Endothelial cell of umbilical vein (primary cell): Measurements from ENCODE around the gene KRTAP1-3. TPM values are rescaled to one million over a fixed set of nuclear protein-coding genes. Genes with fewer than 3 reads are reported as not detected.

Source experiments
- BruUV-seq: library from RNA; stranded (reverse); fragments of 400-500 nt; replicated peaks from 2 replicates; lab custom pipeline; 2021; lab: Mats Ljungman, UMichigan
- CTCF ChIA-PET: fragments of 300-600, 350-600 bp; sonication (Branson Sonifier 250); formaldehyde crosslinking; loops from one replicate; lab custom pipeline; 2021; ENCODE audit warnings: antibody characterized with exemption, inconsistent platforms; lab: Charles Lee
- POLR2A ChIA-PET: fragments of 300-600, 350-600 bp; sonication (Branson Sonifier 250); formaldehyde crosslinking; loops from one replicate; lab custom pipeline; 2021; ENCODE audit warnings: antibody characterized with exemption, inconsistent platforms; lab: Charles Lee
- DNase-seq: peaks from one replicate; pipeline ENCODE4 v3.0.0-alpha.2; 2011; ENCODE audit warnings: low read depth, low spot score
- FAIRE-seq: peaks from 2 replicates; lab custom pipeline; 2011; peaks lifted over from hg19 to GRCh38; lab: Jason Lieb, UNC
- H2AFZ ChIP-seq: 2 replicates; pipeline ENCODE4 v1.6.0; 2012; ENCODE audit warnings: low read depth, low read length, control low read depth, inconsistent platforms
- H3K27ac ChIP-seq: 2 replicates; pipeline ENCODE4 v1.5.1; 2011; ENCODE audit warnings: low read depth, mild to moderate bottlenecking, control low read depth, low read length, moderate library complexity; ENCODE audit not compliant: insufficient read depth
- H3K27me3 ChIP-seq, 2 experiments: 2 replicates each; pipeline versions ENCODE4 v1.6.0 to v1.6.1; 2011; ENCODE audit warnings: low read length in 2 of 2, mixed read lengths in 1 of 2; ENCODE audit not compliant: control insufficient read depth in 2 of 2, insufficient read depth in 2 of 2
- H3K36me3 ChIP-seq, 2 experiments: 2 replicates in 1 of 2; 3 replicates in 1 of 2; pipeline ENCODE4 v1.5.1; 2011; ENCODE audit warnings: low read length in 2 of 2, mild to moderate bottlenecking in 1 of 2, moderate library complexity in 1 of 2; ENCODE audit not compliant: control insufficient read depth in 2 of 2, insufficient read depth in 2 of 2; ENCODE audit errors: extremely low read depth in 1 of 2
- H3K4me1 ChIP-seq: 3 replicates; pipeline ENCODE4 v1.5.1; 2011; ENCODE audit warnings: mild to moderate bottlenecking, low read length; ENCODE audit not compliant: control insufficient read depth, insufficient read depth; ENCODE audit errors: extremely low read depth
- H3K4me2 ChIP-seq: 2 replicates; pipeline ENCODE4 v1.6.1; 2011; ENCODE audit warnings: low read length, control low read depth, mixed read lengths; ENCODE audit not compliant: insufficient read depth
- H3K4me3 ChIP-seq, 3 experiments: fragments of 200-600 bp in 1 of 3; sonication (generic), shearing (Covaris generic) in 1 of 3; replicated peaks in 1 of 3; 2 replicates each; pipeline ENCODE4 v1.5.1; 2011 to 2016; ENCODE audit warnings: control low read depth in 3 of 3, low read length in 3 of 3, mild to moderate bottlenecking in 2 of 3, inconsistent platforms in 1 of 3, low read depth in 1 of 3, moderate library complexity in 1 of 3; ENCODE audit not compliant: insufficient read depth in 1 of 3
- H3K79me2 ChIP-seq: 2 replicates; pipeline ENCODE4 v1.6.0; 2012; ENCODE audit warnings: low read length, inconsistent platforms; ENCODE audit not compliant: control insufficient read depth, insufficient read depth
- H3K9ac ChIP-seq: replicated peaks from 2 replicates; pipeline ENCODE3; 2011; ENCODE audit warnings: low read length, control low read depth; ENCODE audit not compliant: insufficient read depth; ENCODE audit errors: extremely low read depth
- H3K9me1 ChIP-seq: replicated peaks from 3 replicates; pipeline ENCODE4 v1.6.0; 2011; ENCODE audit warnings: mild to moderate bottlenecking, low read length; ENCODE audit not compliant: control insufficient read depth, insufficient read depth; ENCODE audit errors: extremely low read depth
- H3K9me3 ChIP-seq: replicated peaks from 2 replicates; pipeline ENCODE4 v1.5.1; 2012; ENCODE audit warnings: low read length, inconsistent platforms; ENCODE audit not compliant: control insufficient read depth, insufficient read depth
- H4K20me1 ChIP-seq: replicated peaks from 2 replicates; pipeline ENCODE3; 2011; ENCODE audit warnings: mild to moderate bottlenecking, low read length; ENCODE audit not compliant: control insufficient read depth, insufficient read depth; ENCODE audit errors: extremely low read depth
- CTCF ChIP-seq, 2 donors: IDR thresholded peaks; 1 replicate in 1 of 2; 2 replicates in 1 of 2; pipeline ENCODE4 v1.5.1; 2011; ENCODE audit warnings: low read length in 2 of 2, mild to moderate bottlenecking in 2 of 2, moderate library complexity in 2 of 2, control low read depth in 1 of 2, inconsistent platforms in 1 of 2, low read depth in 1 of 2; ENCODE audit not compliant: insufficient read depth in 1 of 2; ENCODE audit errors: extremely low read depth in 1 of 2
- EZH2 ChIP-seq: IDR thresholded peaks from 2 replicates; pipeline ENCODE4 v1.6.1; 2012; ENCODE audit warnings: borderline replicate concordance, low read depth, mild to moderate bottlenecking, moderate library complexity, low read length, inconsistent platforms; ENCODE audit not compliant: severe bottlenecking
- FOS ChIP-seq: IDR thresholded peaks from 2 replicates; pipeline ENCODE4 v1.6.1; 2011; ENCODE audit warnings: mild to moderate bottlenecking, low read length, moderate library complexity, borderline replicate concordance; ENCODE audit not compliant: insufficient read depth
- GATA2 ChIP-seq: IDR thresholded peaks from 2 replicates; pipeline ENCODE4 v1.7.0; 2011; ENCODE audit warnings: low read depth, mild to moderate bottlenecking, moderate library complexity, mixed read lengths, low read length; ENCODE audit not compliant: insufficient read length, insufficient read depth
- JUN ChIP-seq: IDR thresholded peaks from 2 replicates; pipeline ENCODE4 v1.6.1; 2011; ENCODE audit warnings: borderline replicate concordance, low read depth; ENCODE audit not compliant: insufficient read length, insufficient read depth
- MAX ChIP-seq: IDR thresholded peaks from 2 replicates; pipeline ENCODE4 v1.6.1; 2011; ENCODE audit not compliant: insufficient read depth, insufficient read length
- MYC ChIP-seq: IDR thresholded peaks from one replicate; pipeline ENCODE4 v1.6.1; 2011; ENCODE audit warnings: mild to moderate bottlenecking, low read depth, low read length
- POLR2A ChIP-seq: IDR thresholded peaks from 2 replicates; pipeline ENCODE4 v1.6.1; 2012; ENCODE audit warnings: low read depth, mild to moderate bottlenecking, control low read depth, low read length
- POLR2AphosphoS5 ChIP-seq: IDR thresholded peaks from 2 replicates; pipeline ENCODE4 v1.6.1; 2012; ENCODE audit warnings: low read depth, mild to moderate bottlenecking, control low read depth, low read length, moderate library complexity; ENCODE audit not compliant: insufficient read depth
- dilution Hi-C: fragments of 300-500 bp; cut with MboI; formaldehyde crosslinking; loops from one replicate; pipeline ENCODE4 v1.15.0; 2019; ENCODE audit warnings: low sequenced_read_pairs; ENCODE audit not compliant: extremely low pct_ligation_motif_present
- intact Hi-C: fragments of 100-400 bp; cut with micrococcal nuclease; formaldehyde crosslinking; loops from one replicate; pipeline ENCODE4 v1.10.0; 2022
- polyA plus RNA-seq, 4 experiments: library from polyadenylated mRNA; depleted of rRNA in 3 of 4; stranded (reverse) in 3 of 4; unstranded in 1 of 4; fragments of >200 nt; gene quantifications; 2 replicates each; pipeline versions ENCODE4 v1.2.1 to v1.2.3, GENCODE V29; 2011 to 2012; ENCODE audit warnings: missing spikeins in 1 of 4
- total RNA-seq: library from RNA; stranded (reverse); gene quantifications from 2 replicates; pipeline ENCODE4 v1.2.3, GENCODE V29; 2021

The KRTAP1-3 gene
- total and polyA plus RNA-seq, 2 donors (not counting 3 experiments of a cell fraction or from before 2014, with no cell fraction given): not detected

GRCh38 chr17:41015454-41015853, 19.2 kb downstream of the KRTAP1-3 start:
- no peaks in the 10 kb centered on the region for H3K79me2 ChIP-seq
- peaks cover 0 to 1% of the 10 kb centered on the region in 2 experiments for H3K27me3 ChIP-seq
- H2AFZ ChIP-seq: no peak overlapping the region
- ChIA-PET POLR2A (no interaction called here), CTCF (no interaction called here)
- no TSS peak for BruUV-seq
- no peak overlapping the region for H3K4me3 ChIP-seq
- FAIRE-seq: no peak
- intact Hi-C loops: no loop called here
- no peak for DNase-seq
- H3K4me2 ChIP-seq: no peak overlapping the region
- no peaks in the 10 kb centered on the region for H3K36me3 ChIP-seq
- H3K9me1 ChIP-seq: no peaks in the 10 kb centered on the region
- H3K9me3 ChIP-seq: no peaks in the 10 kb centered on the region
- dilution Hi-C loops: no loop called here
- H4K20me1 ChIP-seq: no peaks in the 10 kb centered on the region
- no peaks in the 10 kb centered on the region for H3K4me1 ChIP-seq
- H3K27ac ChIP-seq: no peak overlapping the region
- no peak for TF ChIP-seq MYC
- TF ChIP-seq POLR2AphosphoS5: no peak
- no peak for TF ChIP-seq POLR2A
- no peak for TF ChIP-seq CTCF (IDR thresholded peaks at IDR 0.05; ENCODE audit: extremely low read depth in 1 of 2, insufficient read depth in 1 of 2, low read depth in 1 of 2, low read length in 2 of 2)
- no peak for TF ChIP-seq GATA2
- no peak for TF ChIP-seq EZH2
- TF ChIP-seq MAX: no peak
- no peak for TF ChIP-seq JUN
- no peak for TF ChIP-seq FOS
- H3K9ac ChIP-seq: no peak overlapping the region
